ENCODE data around the gene CRIP1. TPM values are rescaled to one million over a fixed set of nuclear protein-coding genes. Genes with fewer than 3 reads are reported as not detected.

The CRIP1 gene
- total RNA-seq, 1 donor from 2014 or later: 12.2 TPM

- DNase-seq (ENCODE audit: low read depth): no peak
These were observed 16.1 kb upstream of the CRIP1 start for GRCh38 chr14:105470350-105471296.

GRCh38 chr14:105471297-105471821 lies 15.3 kb upstream of the CRIP1 start:
- DNase-seq (ENCODE audit: low read depth): no peak

- DNase-seq (ENCODE audit: low read depth): no peak
These were observed 14.7 kb upstream of the CRIP1 start for GRCh38 chr14:105471823-105472485.

- DNase-seq (ENCODE audit: low read depth): no peak
These were observed 14.1 kb upstream of the CRIP1 start for GRCh38 chr14:105472486-105472991.

GRCh38 chr14:105473033-105473676 lies 13.5 kb upstream of the CRIP1 start:
- DNase-seq (ENCODE audit: low read depth): peak; percentile 44

GRCh38 chr14:105473677-105474482 lies 12.8 kb upstream of the CRIP1 start:
- peak; percentile 86 for DNase-seq (ENCODE audit: low read depth)

GRCh38 chr14:105474483-105475268 lies 12.0 kb upstream of the CRIP1 start, which contains the start of gene CRIP2:
TSS of gene CRIP2 (plus strand) at chr14:105474821. CDS start at chr14:105474863, 42 bp downstream.
- no peak for DNase-seq (ENCODE audit: low read depth)

GRCh38 chr14:105475269-105476096 lies 11.2 kb upstream of the CRIP1 start:
- peak; percentile 53 for DNase-seq (ENCODE audit: low read depth)

GRCh38 chr14:105476097-105476830 lies 10.4 kb upstream of the CRIP1 start:
- peak; percentile 63 for DNase-seq (ENCODE audit: low read depth)

GRCh38 chr14:105476831-105477659 lies 9.6 kb upstream of the CRIP1 start:
- DNase-seq (ENCODE audit: low read depth): no peak

- no peak for DNase-seq (ENCODE audit: low read depth)
These were observed 8.9 kb upstream of the CRIP1 start for GRCh38 chr14:105477660-105478397.

- no peak for DNase-seq (ENCODE audit: low read depth)
These were observed 8.1 kb upstream of the CRIP1 start for GRCh38 chr14:105478398-105479251.

GRCh38 chr14:105479431-105480158 lies 7.1 kb upstream of the CRIP1 start:
- no peak for DNase-seq (ENCODE audit: low read depth)

- DNase-seq (ENCODE audit: low read depth): no peak
These were observed 6.4 kb upstream of the CRIP1 start for GRCh38 chr14:105480199-105480746.
